Cardiac muscle cell (in vitro differentiated cells and primary cell): ENCODE data around the gene KCNMA1. TPM values are rescaled to one million over a fixed set of nuclear protein-coding genes. Genes with fewer than 3 reads are reported as not detected.

ENCODE experiments used
- DNase-seq, 2 donors: peaks; one replicate each; pipeline versions ENCODE4 v3.0.0 to v3.0.0-alpha.2; 2010 to 2017; ENCODE audit warnings: low read depth in 1 of 2, low spot score in 1 of 2
- H3K27ac ChIP-seq: fragments of 200-600 bp; sonication (generic); 2 replicates; pipeline ENCODE4 v1.5.1; 2016
- H3K27me3 ChIP-seq: fragments of 200-600 bp; sonication (generic); 2 replicates; pipeline ENCODE4 v1.6.0; 2016; ENCODE audit warnings: control low read depth
- H3K36me3 ChIP-seq: fragments of 200-600 bp; sonication (generic); 2 replicates; pipeline ENCODE4 v1.5.1; 2016; ENCODE audit warnings: control low read depth
- H3K4me1 ChIP-seq: fragments of 200-600 bp; sonication (generic); 2 replicates; pipeline ENCODE4 v1.8.1; 2017; ENCODE audit warnings: low read depth, mild to moderate bottlenecking, mixed run types
- H3K4me3 ChIP-seq: fragments of 200-600 bp; sonication (generic); 2 replicates; pipeline ENCODE4 v1.5.1; 2016; ENCODE audit warnings: mild to moderate bottlenecking
- H3K9me3 ChIP-seq: fragments of 200-600 bp; sonication (generic); 2 replicates; pipeline ENCODE4 v1.5.1; 2017; ENCODE audit warnings: low read depth, mild to moderate bottlenecking, control low read depth
- CTCF ChIP-seq: IDR thresholded peaks from 2 replicates; pipeline ENCODE4 v1.5.1; 2012; ENCODE audit warnings: low read depth, mild to moderate bottlenecking, low read length
- polyA plus RNA-seq: library from polyadenylated mRNA; unstranded; fragments of >200 nt; fragmentation: Nextera tagmentation; extraction: Ambion mirVana; gene quantifications from 2 replicates; pipeline ENCODE4 v1.2.1, GENCODE V29; 2016
- total RNA-seq: library from RNA; depleted of rRNA; stranded (reverse); fragments of >200 nt; gene quantifications from 2 replicates; pipeline ENCODE4 v1.2.3, GENCODE V29; 2016

KCNMA1 gene
- total and polyA plus RNA-seq, 2 experiments from 2014 or later = 1.8 to 1.9 TPM

- H3K4me1 ChIP-seq = no peaks in the 10 kb centered on the region
- TF ChIP-seq CTCF = no peak
- no peak overlapping the region for H3K27ac ChIP-seq
- H3K27me3 ChIP-seq = peaks cover 13% of the 10 kb centered on the region
- H3K9me3 ChIP-seq = no peaks in the 10 kb centered on the region
- no peak for DNase-seq
- H3K4me3 ChIP-seq = no peak overlapping the region
- H3K36me3 ChIP-seq = no peaks in the 10 kb centered on the region
Observed at GRCh38 chr10:77614778-77615625, 22.6 kb downstream of the KCNMA1 start.

DNA sequence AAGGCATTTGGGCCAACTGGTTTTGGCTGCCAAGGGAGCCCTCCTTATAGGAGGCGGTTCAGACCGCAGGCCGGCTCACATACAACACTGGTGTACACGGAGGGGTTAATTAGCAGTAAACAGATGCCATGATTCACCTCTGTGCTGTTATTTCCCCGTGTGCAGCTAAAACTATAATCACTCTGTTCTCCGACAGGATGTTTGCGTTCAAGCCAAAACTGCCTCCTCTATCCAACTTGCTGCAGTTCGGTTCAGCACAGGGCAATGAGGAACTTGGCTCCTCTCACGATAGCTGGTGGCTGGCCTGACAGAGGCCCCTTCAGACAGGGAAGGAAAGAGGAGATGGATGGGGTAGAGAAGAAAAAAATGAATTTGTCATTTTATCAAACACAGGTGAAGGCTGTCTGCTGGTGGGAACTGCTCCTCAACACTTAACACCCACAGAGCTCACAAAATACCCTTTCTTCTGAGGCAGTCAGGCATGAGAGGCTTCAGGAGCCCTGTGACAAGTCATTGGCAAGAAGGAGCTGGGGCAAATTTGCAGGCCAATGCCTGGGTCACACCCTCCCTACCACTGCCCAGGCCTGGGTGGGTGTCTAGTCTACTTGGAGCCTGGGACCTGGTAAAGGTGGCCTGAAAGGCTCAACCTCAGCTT lies 24.0 kb downstream of the KCNMA1 start:
- Histone ChIP-seq H3K27me3 (peaks cover 13% of the 10 kb centered on the region), H3K36me3 (no peaks in the 10 kb centered on the region), H3K27ac (no peak overlapping the region), H3K4me1 (no peaks in the 10 kb centered on the region), H3K4me3 (no peak overlapping the region), H3K9me3 (no peaks in the 10 kb centered on the region)
- no peak for DNase-seq
- TF ChIP-seq CTCF = no peak

- no peak for TF ChIP-seq CTCF
- Histone ChIP-seq H3K27me3 (peaks cover 13% of the 10 kb centered on the region), H3K27ac (no peak overlapping the region), H3K36me3 (no peaks in the 10 kb centered on the region), H3K9me3 (no peaks in the 10 kb centered on the region), H3K4me3 (no peak overlapping the region), H3K4me1 (no peaks in the 10 kb centered on the region)
- no peak for DNase-seq
Observed at GRCh38 chr10:77611670-77612069, 25.9 kb downstream of the KCNMA1 start.

DNA sequence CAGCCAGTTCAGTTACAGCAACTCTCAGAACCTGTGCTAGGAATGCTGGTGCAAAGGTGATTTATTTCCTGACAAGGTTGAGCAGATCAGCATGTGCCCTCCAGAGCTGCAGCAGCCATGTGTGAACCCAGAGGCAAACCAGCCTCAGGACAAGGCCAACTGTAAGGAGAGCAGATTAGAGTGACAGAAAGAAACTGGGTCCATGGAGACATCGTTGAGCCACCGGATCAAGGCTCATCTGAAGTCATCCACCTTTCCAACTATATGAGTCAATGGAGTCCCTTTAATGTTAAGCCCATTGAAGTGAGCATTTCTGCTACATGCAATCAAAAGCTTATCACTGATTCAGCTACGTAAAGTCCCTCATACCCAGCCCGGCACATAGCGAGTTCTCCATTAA lies 26.4 kb downstream of the KCNMA1 start:
- Histone ChIP-seq H3K27ac (no peak overlapping the region), H3K4me1 (no peaks in the 10 kb centered on the region), H3K36me3 (no peaks in the 10 kb centered on the region), H3K4me3 (no peak overlapping the region), H3K27me3 (peaks cover 13% of the 10 kb centered on the region), H3K9me3 (no peaks in the 10 kb centered on the region)
- no peak for DNase-seq
- TF ChIP-seq CTCF = no peak

DNA sequence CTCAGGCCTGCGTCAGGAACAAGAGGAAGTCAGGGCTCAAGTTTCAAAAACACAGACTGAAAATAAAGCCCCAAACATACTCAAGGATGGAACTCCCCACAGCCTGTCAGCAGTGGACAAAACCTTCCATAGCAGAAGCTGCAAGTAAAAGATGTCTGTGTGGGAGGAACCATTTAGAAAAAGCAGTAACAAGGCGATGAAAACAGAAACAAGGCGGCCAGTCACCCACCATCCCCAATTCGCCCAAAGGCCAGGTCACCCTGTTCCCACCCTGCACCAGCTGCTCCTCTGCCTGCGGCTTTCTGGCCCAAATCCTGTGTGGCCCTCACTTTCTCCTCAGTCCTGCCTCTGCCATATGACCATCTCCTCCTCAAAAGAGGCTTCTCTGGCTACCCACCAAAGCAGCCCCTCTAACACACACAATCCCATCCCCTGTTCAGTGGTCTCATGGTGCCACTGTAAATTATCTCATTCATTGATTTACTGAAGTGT lies 27.8 kb downstream of the KCNMA1 start:
- peak in 1 of 2 donors; percentile 51 for DNase-seq
- Histone ChIP-seq H3K27me3 (peaks cover 5% of the 10 kb centered on the region), H3K27ac (no peak overlapping the region), H3K4me3 (no peak overlapping the region), H3K4me1 (no peaks in the 10 kb centered on the region), H3K9me3 (no peaks in the 10 kb centered on the region), H3K36me3 (no peaks in the 10 kb centered on the region)
- no peak for TF ChIP-seq CTCF
